ENCODE measurements around the gene GNAT2.
"Not testable (repeated sequence)": the region's sequence is repeated elsewhere in the genome, so short reads cannot be mapped to it uniquely, and the experiment has no call there.

GNAT2 gene

GRCh38 chr1:109619576-109620400 lies at the start of gene GNAT2, which contains the start of gene AMPD2:
TSS of gene GNAT2 (minus strand) at chr1:109619616. CDS start at chr1:109612870, 6,746 bp downstream.
TSS of gene AMPD2 (plus strand) at chr1:109619837. CDS start at chr1:109621176, 1,339 bp downstream.
- peak; percentile 22 for DNase-seq

- DNase-seq: no peak
Observed at GRCh38 chr1:109668123-109668775, 48.8 kb upstream of the GNAT2 start.

- peak; percentile 41 for DNase-seq
Observed at GRCh38 chr1:109667452-109668122, 48.2 kb upstream of the GNAT2 start, which contains the start of gene GSTM2. TSS of gene GSTM2 (plus strand) at chr1:109668057. CDS start at chr1:109668116, 59 bp downstream.

GRCh38 chr1:109664671-109665070 lies 45.3 kb upstream of the GNAT2 start:
- no peak for DNase-seq

GRCh38 chr1:109661391-109661790 lies 42.0 kb upstream of the GNAT2 start:
- no peak for DNase-seq

GRCh38 chr1:109660691-109661026 lies 41.2 kb upstream of the GNAT2 start:
- not testable (repeated sequence) for DNase-seq

- DNase-seq: peak; percentile 26
Observed at GRCh38 chr1:109659997-109660690, 40.7 kb upstream of the GNAT2 start.

- DNase-seq: no peak
Observed at GRCh38 chr1:109659145-109659544, 39.7 kb upstream of the GNAT2 start.

GRCh38 chr1:109658533-109659042 lies 39.2 kb upstream of the GNAT2 start:
- DNase-seq: no peak

GRCh38 chr1:109657970-109658369 lies 38.6 kb upstream of the GNAT2 start:
- DNase-seq: no peak

- no peak for DNase-seq
Observed at GRCh38 chr1:109657395-109657794, 38.0 kb upstream of the GNAT2 start.

- peak; percentile 17 for DNase-seq
Observed at GRCh38 chr1:109655615-109656519, 36.5 kb upstream of the GNAT2 start, which contains the start of gene GSTM4. TSS of gene GSTM4 (plus strand) at chr1:109656099. CDS start at chr1:109656390, 291 bp downstream.

- DNase-seq: no peak
Observed at GRCh38 chr1:109654519-109654918, 35.1 kb upstream of the GNAT2 start.

GRCh38 chr1:109653306-109653705 lies 33.9 kb upstream of the GNAT2 start:
- no peak for DNase-seq

- no peak for DNase-seq
Observed at GRCh38 chr1:109652402-109652801, 33.0 kb upstream of the GNAT2 start.

GRCh38 chr1:109650609-109651008 lies 31.2 kb upstream of the GNAT2 start:
- no peak for DNase-seq

- no peak for DNase-seq
Observed at GRCh38 chr1:109649491-109649914, 30.1 kb upstream of the GNAT2 start.

- no peak for DNase-seq
Observed at GRCh38 chr1:109644670-109645069, 25.3 kb upstream of the GNAT2 start.

- peak; percentile 68 for DNase-seq
Observed at GRCh38 chr1:109643385-109644230, 24.2 kb upstream of the GNAT2 start.

GRCh38 chr1:109642626-109643025 lies 23.2 kb upstream of the GNAT2 start:
- no peak for DNase-seq
